GM10266 (cell line): ENCODE data around the gene MID1.

ENCODE experiments used
- DNase-seq: peaks from one replicate; pipeline ENCODE4 v3.0.0; 2012; ENCODE audit errors: extremely low spot score
- CTCF ChIP-seq: IDR thresholded peaks from 2 replicates; pipeline ENCODE4 v1.5.1; 2012; ENCODE audit warnings: mild to moderate bottlenecking, low read depth; ENCODE audit not compliant: control insufficient read depth, insufficient read depth; ENCODE audit errors: missing control alignments

The MID1 gene

GRCh38 chrX:10617999-10618351 lies 2.4 kb downstream of the MID1 start:
- TF ChIP-seq CTCF, result no peak
- no peak for DNase-seq

- no peak for TF ChIP-seq CTCF
- no peak for DNase-seq
Observed at GRCh38 chrX:10617186-10617998, 3.0 kb downstream of the MID1 start.

GRCh38 chrX:10615931-10616774 lies 4.2 kb downstream of the MID1 start:
- DNase-seq, result peak; percentile 24
- peak; percentile 46 for TF ChIP-seq CTCF

- DNase-seq, result no peak
- no peak for TF ChIP-seq CTCF
Observed at GRCh38 chrX:10612215-10612614, 8.2 kb downstream of the MID1 start.

GRCh38 chrX:10611441-10612090 lies 8.8 kb downstream of the MID1 start:
- no peak for TF ChIP-seq CTCF

GRCh38 chrX:10608099-10608498 lies 12.3 kb downstream of the MID1 start:
- DNase-seq, result no peak
- no peak for TF ChIP-seq CTCF

More at GRCh38 chrX:10611441-10612090, 8.8 kb downstream of the MID1 start:
- DNase-seq, result no peak
